Posterior vena cava (tissue), 2 donors: ENCODE data around the gene ZFP14. TPM values are rescaled to one million over a fixed set of nuclear protein-coding genes. Genes with fewer than 3 reads are reported as not detected.
A peak's percentile ranks its signal among the peaks of the same experiment; 100 is the strongest.

Experiments
- DNase-seq: peaks from one replicate; pipeline ENCODE4 v3.0.0-alpha.2; 2020; ENCODE audit warnings: low spot score
- intact Hi-C, 2 donors: fragments of 100-400 bp; cut with DNase I; formaldehyde crosslinking; loops; one replicate each; pipeline versions ENCODE4 v1.14.1 to v1.14.2; 2022 to 2023
- long read RNA-seq, 2 donors: library from polyadenylated mRNA; unstranded; transcript quantifications; one replicate each; pipeline ENCODE4 v2.0.0, GENCODE V29; 2020 to 2021
- total RNA-seq, 2 donors: library from RNA; stranded (reverse); fragmentation: NEBNext Ultra II Directional; extraction: Animal tissue kit (Norgen Biotek cat#: 25700); gene quantifications; one replicate each; pipeline ENCODE4 v1.2.1, GENCODE V29; 2021
- donor health status: DM: yes; HTN: yes; CAD: no.
- donor health status: DM: yes; HTN: yes; CAD: no.

Gene ZFP14
- total RNA-seq: 1 to 10 TPM; 3.9 to 4.3 TPM
- long read RNA-seq, donor 1, partial matches to known transcripts: 0 of 1 reads
- long read RNA-seq, donor 1, other reads (novel, unspliced or antisense): 1 of 1 reads
- long read RNA-seq, donor 2, partial matches to known transcripts: 0 of 2 reads
- long read RNA-seq, donor 2, other reads (novel, unspliced or antisense): 2 of 2 reads

DNA sequence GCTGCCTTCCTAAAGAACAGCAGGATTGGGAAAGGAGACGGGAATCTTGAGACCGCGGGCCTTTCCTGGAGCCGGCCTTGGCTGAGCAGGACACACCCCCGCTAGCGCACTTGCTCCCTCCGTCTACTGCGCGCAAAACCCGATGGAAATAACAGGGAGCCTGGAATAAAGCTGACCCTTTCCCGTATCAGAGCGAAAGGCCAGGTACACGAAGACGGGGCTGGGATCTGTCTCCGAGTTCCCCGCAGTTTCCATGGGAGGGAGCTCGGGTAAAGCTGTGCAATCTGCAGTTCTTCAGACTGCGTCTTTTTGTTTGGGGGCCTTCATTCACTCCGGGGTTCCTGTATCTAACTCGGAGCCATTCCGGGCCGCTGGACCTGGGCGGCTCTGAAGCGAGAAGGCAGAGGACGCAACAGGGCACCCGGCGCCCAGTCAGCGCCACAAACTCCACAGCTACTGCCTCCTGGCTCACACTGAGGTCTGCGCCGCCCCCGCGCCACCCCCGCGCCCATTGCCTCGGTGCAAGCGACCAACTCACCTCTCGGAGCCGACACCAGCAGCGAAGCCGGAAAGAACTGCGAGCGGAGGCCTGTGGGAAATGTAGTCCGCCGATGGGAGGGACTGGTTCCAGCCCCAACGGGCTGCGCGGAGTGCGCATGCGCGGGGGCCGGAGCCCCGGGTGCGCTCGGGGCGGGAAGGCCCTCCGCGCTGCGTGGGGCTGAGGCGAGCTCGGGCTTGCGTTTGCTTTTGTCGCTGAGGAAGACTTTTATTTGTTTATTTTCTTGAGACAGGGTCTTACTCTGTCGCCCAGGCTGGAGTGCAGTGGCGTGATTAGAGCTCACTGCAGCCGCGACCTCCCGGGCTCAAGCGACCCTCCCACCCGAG, at the start of gene ZFP14:
Gene ZFP14 (minus strand): TSS at position 577 of the 885 bp plus-strand sequence. CDS start 11,309 bp downstream, outside the sequence.
- peak; percentile 97 for DNase-seq
- intact Hi-C loops: no loop called here

- DNase-seq: no peak
- intact Hi-C loops: no loop called here
Measured at GRCh38 chr19:36423925-36424324, 44.9 kb upstream of the ZFP14 start.

GRCh38 chr19:36421749-36422481, 42.9 kb upstream of the ZFP14 start:
- DNase-seq: no peak
- intact Hi-C loops: no loop called here

- intact Hi-C loops: no loop called here
Measured at GRCh38 chr19:36420961-36421748, 42.2 kb upstream of the ZFP14 start.

DNA sequence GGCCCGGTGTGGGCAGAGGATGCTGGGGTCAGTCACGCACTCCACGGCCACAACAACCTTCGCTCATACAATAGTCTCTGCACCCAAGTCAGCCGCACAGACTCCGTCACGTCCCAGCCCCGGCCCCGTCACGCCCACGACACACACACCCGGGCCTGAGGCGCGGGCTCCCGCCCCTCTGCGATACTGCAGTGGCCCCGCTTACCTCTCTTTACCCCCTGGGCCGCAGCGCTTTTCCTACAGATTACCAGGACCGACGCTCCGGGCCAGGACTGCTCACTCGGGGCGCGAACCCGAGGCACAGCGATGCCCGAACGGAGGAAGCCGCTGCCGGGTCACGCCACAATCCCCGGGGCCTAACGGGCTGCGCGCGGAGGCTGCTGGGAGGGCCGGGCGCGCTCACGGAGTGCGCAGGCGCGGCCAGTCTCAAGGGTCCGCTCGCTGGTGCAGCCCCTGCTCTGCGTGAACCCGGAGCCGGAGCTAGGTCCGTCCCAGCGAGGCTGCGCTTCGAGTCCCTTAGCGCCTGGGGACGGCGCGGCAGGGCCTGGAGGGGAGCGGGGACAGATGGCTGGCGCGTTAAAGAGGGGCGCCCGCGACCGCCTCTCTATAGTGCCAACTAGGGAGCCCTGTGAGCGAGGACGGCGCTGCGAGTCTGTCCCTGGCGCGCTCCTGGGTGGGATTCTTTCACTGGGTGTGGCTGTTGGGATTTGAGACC, 39.4 kb upstream of the ZFP14 start, which contains the start of gene ZFP82:
Gene ZFP82 (minus strand): TSS at position 358 of the 715 bp plus-strand sequence. CDS start 8,855 bp downstream, outside the sequence.
- intact Hi-C loops: no loop called here
- DNase-seq: peak; percentile 95

More at GRCh38 chr19:36420961-36421748, 42.2 kb upstream of the ZFP14 start:
- DNase-seq: no peak

DNA sequence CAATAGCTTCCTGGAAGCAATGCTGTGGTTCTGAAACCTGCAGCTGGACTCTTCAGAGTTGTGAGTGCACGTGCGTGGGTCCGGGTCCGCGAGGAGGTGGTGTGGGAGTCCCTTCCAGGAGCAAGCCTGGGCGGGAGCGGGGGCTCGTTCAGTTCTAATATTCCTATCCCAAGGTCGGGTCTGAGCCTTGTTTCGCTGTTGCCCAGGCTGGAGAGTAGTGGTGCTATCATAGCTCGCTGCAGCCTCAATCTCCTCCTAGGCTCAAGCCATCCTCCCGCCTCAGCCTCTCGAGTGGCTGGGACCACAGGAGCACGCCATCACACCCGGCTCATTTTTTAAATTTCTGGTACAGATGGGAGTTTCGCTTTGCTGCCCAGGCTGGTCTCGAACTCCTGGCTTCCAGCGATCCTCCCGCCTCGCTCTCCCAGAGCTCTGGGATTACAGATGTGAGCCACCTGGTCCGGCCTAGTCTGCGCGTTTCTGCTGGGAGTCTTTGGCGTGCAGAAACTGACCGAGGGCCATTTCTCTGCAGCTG, 38.8 kb upstream of the ZFP14 start:
- intact Hi-C loops: no loop called here
- no peak for DNase-seq

DNA sequence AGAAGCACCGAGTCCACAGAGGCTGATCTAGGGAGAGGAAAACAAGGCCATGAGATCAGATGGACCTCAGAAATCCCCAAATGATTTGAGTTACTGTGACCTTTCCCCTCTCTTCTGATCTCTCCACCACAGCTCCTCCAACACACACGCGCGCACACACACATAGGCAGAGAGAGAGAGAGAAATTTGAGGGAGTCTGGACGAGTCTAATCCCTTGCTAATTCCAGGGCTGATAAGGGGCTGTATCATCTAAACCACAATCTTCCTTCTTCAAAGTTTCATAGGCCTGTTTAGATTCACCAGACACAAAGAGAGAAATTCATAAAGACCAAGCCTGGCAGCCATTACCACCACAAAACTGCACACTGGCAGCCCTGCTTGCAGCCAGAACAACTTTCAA, 30.8 kb upstream of the ZFP14 start:
- intact Hi-C loops: no loop called here
- no peak for DNase-seq

- no peak for DNase-seq
- intact Hi-C loops: no loop called here
Measured at GRCh38 chr19:36408101-36408500, 29.1 kb upstream of the ZFP14 start.

GRCh38 chr19:36404498-36404897, 25.5 kb upstream of the ZFP14 start:
- intact Hi-C loops: no loop called here
- no peak for DNase-seq

- intact Hi-C loops: no loop called here
- DNase-seq: no peak
Measured at GRCh38 chr19:36401475-36401874, 22.5 kb upstream of the ZFP14 start.

GRCh38 chr19:36398571-36398970, 19.6 kb upstream of the ZFP14 start:
- intact Hi-C loops: no loop called here
- no peak for DNase-seq

- intact Hi-C loops: no loop called here
- DNase-seq: no peak
Measured at GRCh38 chr19:36392916-36393673, 14.1 kb upstream of the ZFP14 start.

DNA sequence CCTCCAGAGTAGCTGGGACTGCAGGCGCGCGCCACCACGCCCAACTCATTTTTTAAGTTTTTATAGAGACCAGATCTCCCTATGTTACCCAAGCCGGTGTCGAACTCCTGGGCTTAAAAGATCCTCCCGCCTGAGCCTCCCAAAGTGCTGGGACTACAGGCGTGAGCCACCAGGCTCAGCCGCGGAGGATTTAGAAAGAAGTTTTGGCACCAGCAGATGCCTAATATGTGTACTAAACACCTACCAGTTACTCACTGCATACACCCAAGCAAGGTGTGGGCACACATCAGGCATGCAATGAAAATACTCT, 464 bp upstream of the ZFP14 start:
- intact Hi-C loops: no loop called here
- no peak for DNase-seq

GRCh38 chr19:36377541-36378178, 1.3 kb downstream of the ZFP14 start:
- intact Hi-C loops: no loop called here
- no peak for DNase-seq

DNA sequence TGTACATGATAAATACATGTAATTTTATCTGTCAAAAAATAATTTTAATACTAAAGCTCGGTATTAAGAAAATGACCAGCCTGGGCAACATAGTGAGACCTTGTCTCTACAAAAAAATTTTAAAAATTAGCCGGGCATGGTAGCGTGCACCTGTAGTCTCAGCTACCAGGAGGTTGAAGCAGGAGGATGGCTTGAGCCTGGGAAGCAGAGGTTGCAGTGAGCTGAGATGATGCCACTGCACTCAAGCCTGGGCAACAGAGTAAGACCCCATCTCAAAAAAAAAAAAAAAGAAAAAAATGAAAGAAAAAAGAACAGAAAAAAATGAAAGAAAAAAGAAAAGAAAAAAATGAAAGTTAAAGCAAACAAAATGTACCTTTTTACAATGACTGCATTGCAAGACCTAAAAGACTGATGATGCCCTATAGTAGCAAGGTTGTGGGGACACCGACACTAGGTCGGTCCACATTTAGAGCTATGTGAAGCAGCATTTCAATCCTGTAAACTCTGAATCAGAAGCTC, 5.3 kb downstream of the ZFP14 start:
- intact Hi-C loops: no loop called here
- no peak for DNase-seq

DNA sequence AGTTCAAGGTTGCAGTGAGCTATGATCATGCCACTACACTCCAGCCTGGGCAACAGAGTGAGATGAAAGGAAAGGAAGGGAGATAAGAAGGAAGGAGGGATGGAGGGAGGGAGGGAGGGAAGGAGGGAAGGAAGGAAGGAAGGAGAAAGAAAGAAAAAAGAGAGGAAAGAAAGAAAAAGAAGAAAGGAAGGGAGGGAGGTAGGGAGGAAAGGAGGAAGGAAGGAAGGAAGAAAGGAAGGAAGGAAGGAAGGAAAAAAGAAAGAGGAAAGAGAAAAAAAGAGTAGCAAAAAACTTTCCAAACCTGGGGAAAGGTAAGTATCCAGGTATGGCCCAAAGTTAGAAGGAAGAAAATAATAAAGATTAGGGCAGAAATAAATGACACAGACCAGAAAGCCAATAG, 7.1 kb downstream of the ZFP14 start:
- DNase-seq: no peak
- intact Hi-C loops: no loop called here

DNA sequence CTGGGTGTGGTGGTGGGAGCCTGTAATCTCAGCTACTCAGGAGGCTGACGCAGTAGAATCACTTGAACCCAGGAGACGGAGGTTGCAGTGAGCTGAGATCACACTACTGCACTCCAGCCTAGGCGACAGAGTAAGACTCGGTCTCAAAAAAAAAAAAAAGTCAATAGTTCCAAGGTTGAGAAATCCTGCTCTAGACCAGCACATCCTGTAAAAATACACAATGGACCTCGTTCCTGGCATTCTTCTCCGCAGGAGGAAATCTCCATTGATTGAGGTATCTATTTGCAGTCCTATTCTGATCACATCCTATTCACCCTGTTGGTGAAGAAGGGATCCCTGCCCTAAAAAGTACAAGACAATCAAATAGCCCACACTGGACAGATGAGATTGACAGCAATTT, 15.2 kb downstream of the ZFP14 start:
- intact Hi-C loops: no loop called here

More for the DNA sequence above, 15.2 kb downstream of the ZFP14 start:
- DNase-seq: no peak
